ENCODE data around the gene POLR3F. TPM values are rescaled to one million over a fixed set of nuclear protein-coding genes. Genes with fewer than 3 reads are reported as not detected.
"Not testable (repeated sequence)": the region's sequence is repeated elsewhere in the genome, so short reads cannot be mapped to it uniquely, and the experiment has no call there.

POLR3F gene
- total RNA-seq, 2 experiments from 2014 or later = 11.0 to 11.3 TPM

- Mint-ChIP-seq H3K4me3 (peak within 1 kb of the TSS; percentile 96), H3K9me3 (no peaks in the 10 kb centered on the region), H3K27ac (peak within 1 kb of the TSS; percentile 97), H3K27me3 (no peaks in the 10 kb centered on the region), H3K4me1 (ENCODE audit: low read depth) (peaks cover 40% of the 10 kb centered on the region), H3K36me3 (peaks cover 33% of the 10 kb centered on the region)
- ChIA-PET CTCF (interaction anchor here (0.9 to 2.2 kb wide), 4 partner anchors 11 to 825 kb away, joined by 6 to 12 read pairs (median 9); partner anchors contain the start of genes DZANK1, POLR3F, RBBP9 and RRBP1), POLR2A (interaction anchor here (0.8 to 3.6 kb wide), 10 partner anchors 8 to 538 kb away, joined by 3 to 57 read pairs (median 4); partner anchors contain the start of genes DZANK1, KAT14, MGME1 and PET117)
- peak; percentile 99 for DNase-seq
- intact Hi-C loops (cut with micrococcal nuclease) = loop anchor here (1.0 to 5.0 kb wide), 9 partner anchors 10 to 1003 kb away; partner anchors contain the start of genes DTD1, DZANK1, KAT14 and MGME1
Observed at GRCh38 chr20:18507218-18508191, 40.3 kb downstream of the POLR3F start, which contains the start of gene SEC23B. SEC23B (plus strand) TSS chr20:18507940; CDS start chr20:18510836, 2,896 bp downstream.

- intact Hi-C loops (cut with micrococcal nuclease) = no loop called here
- no peak for DNase-seq
- H3K27me3 Mint-ChIP-seq = no peaks in the 10 kb centered on the region
- ChIA-PET POLR2A (no interaction called here), CTCF (no interaction called here)
- no peaks in the 10 kb centered on the region for H3K9me3 Mint-ChIP-seq
- H3K36me3 Mint-ChIP-seq = peaks cover 44% of the 10 kb centered on the region
- no peak overlapping the region for H3K27ac Mint-ChIP-seq
- H3K4me3 Mint-ChIP-seq = no peak overlapping the region
- H3K4me1 Mint-ChIP-seq (ENCODE audit: low read depth) = peaks cover 40% of the 10 kb centered on the region
Observed at GRCh38 chr20:18511571-18511970, 44.4 kb downstream of the POLR3F start.

- POLR2A ChIA-PET = no interaction called here
- Mint-ChIP-seq H3K4me3 (no peak overlapping the region), H3K9me3 (no peaks in the 10 kb centered on the region), H3K27me3 (no peaks in the 10 kb centered on the region), H3K36me3 (peaks cover 42% of the 10 kb centered on the region), H3K27ac (no peak overlapping the region), H3K4me1 (ENCODE audit: low read depth) (peaks cover 33% of the 10 kb centered on the region)
- DNase-seq = no peak
- intact Hi-C loops (cut with micrococcal nuclease) = no loop called here
- CTCF ChIA-PET = no interaction called here
Observed at GRCh38 chr20:18513208-18513607, 46.0 kb downstream of the POLR3F start.

GRCh38 chr20:18514127-18514526 lies 46.9 kb downstream of the POLR3F start:
- no peak overlapping the region for H3K4me3 Mint-ChIP-seq
- no peak for DNase-seq
- H3K9me3 Mint-ChIP-seq = no peaks in the 10 kb centered on the region
- intact Hi-C loops (cut with micrococcal nuclease) = no loop called here
- POLR2A ChIA-PET = no interaction called here
- CTCF ChIA-PET = no interaction called here
- H3K36me3 Mint-ChIP-seq = peaks cover 37% of the 10 kb centered on the region
- no peaks in the 10 kb centered on the region for H3K27me3 Mint-ChIP-seq
- H3K4me1 Mint-ChIP-seq (ENCODE audit: low read depth) = peaks cover 26% of the 10 kb centered on the region
- H3K27ac Mint-ChIP-seq = no peak overlapping the region

GRCh38 chr20:18515973-18516372 lies 48.8 kb downstream of the POLR3F start:
- ChIA-PET POLR2A (no interaction called here), CTCF (no interaction called here)
- peaks cover 23% of the 10 kb centered on the region for H3K36me3 Mint-ChIP-seq
- H3K4me1 Mint-ChIP-seq (ENCODE audit: low read depth) = peaks cover 14% of the 10 kb centered on the region
- H3K9me3 Mint-ChIP-seq = no peaks in the 10 kb centered on the region
- no peak overlapping the region for H3K27ac Mint-ChIP-seq
- no peak for DNase-seq
- intact Hi-C loops (cut with micrococcal nuclease) = no loop called here
- no peak overlapping the region for H3K4me3 Mint-ChIP-seq
- H3K27me3 Mint-ChIP-seq = no peaks in the 10 kb centered on the region

- H3K27me3 Mint-ChIP-seq; H3K4me3 Mint-ChIP-seq; DNase-seq; POLR2A ChIA-PET; intact Hi-C loops (cut with micrococcal nuclease); H3K4me1 Mint-ChIP-seq (ENCODE audit: low read depth); H3K27ac Mint-ChIP-seq; CTCF ChIA-PET; H3K9me3 Mint-ChIP-seq: not testable (repeated sequence)
- peaks cover 18% of the 10 kb centered on the region for H3K36me3 Mint-ChIP-seq
Observed at GRCh38 chr20:18522066-18522465, 54.9 kb downstream of the POLR3F start.

GRCh38 chr20:18523066-18523465 lies 55.9 kb downstream of the POLR3F start:
- Mint-ChIP-seq H3K4me1 (ENCODE audit: low read depth) (no peaks in the 10 kb centered on the region), H3K27ac (no peak overlapping the region), H3K27me3 (no peaks in the 10 kb centered on the region), H3K36me3 (peaks cover 25% of the 10 kb centered on the region), H3K9me3 (no peaks in the 10 kb centered on the region), H3K4me3 (no peak overlapping the region)
- no peak for DNase-seq
- intact Hi-C loops (cut with micrococcal nuclease) = no loop called here
- ChIA-PET CTCF (no interaction called here), POLR2A (no interaction called here)

GRCh38 chr20:18524646-18525045 lies 57.5 kb downstream of the POLR3F start:
- Mint-ChIP-seq H3K36me3 (peaks cover 35% of the 10 kb centered on the region), H3K4me3 (no peak overlapping the region), H3K4me1 (ENCODE audit: low read depth) (no peaks in the 10 kb centered on the region), H3K9me3 (no peaks in the 10 kb centered on the region), H3K27ac (no peak overlapping the region), H3K27me3 (no peaks in the 10 kb centered on the region)
- no peak for DNase-seq
- intact Hi-C loops (cut with micrococcal nuclease) = no loop called here
- ChIA-PET CTCF (no interaction called here), POLR2A (no interaction called here)

GRCh38 chr20:18526761-18527160 lies 59.6 kb downstream of the POLR3F start:
- H3K4me1 Mint-ChIP-seq (ENCODE audit: low read depth); CTCF ChIA-PET; H3K9me3 Mint-ChIP-seq; DNase-seq; H3K27me3 Mint-ChIP-seq; POLR2A ChIA-PET; intact Hi-C loops (cut with micrococcal nuclease); H3K27ac Mint-ChIP-seq; H3K4me3 Mint-ChIP-seq: not testable (repeated sequence)
- H3K36me3 Mint-ChIP-seq = peaks cover 49% of the 10 kb centered on the region

GRCh38 chr20:18527339-18527738 lies 60.1 kb downstream of the POLR3F start:
- Mint-ChIP-seq H3K4me3 (no peak overlapping the region), H3K9me3 (no peaks in the 10 kb centered on the region), H3K4me1 (ENCODE audit: low read depth) (no peaks in the 10 kb centered on the region), H3K27ac (no peak overlapping the region), H3K27me3 (no peaks in the 10 kb centered on the region), H3K36me3 (peaks cover 55% of the 10 kb centered on the region)
- intact Hi-C loops (cut with micrococcal nuclease) = no loop called here
- POLR2A ChIA-PET = no interaction called here
- CTCF ChIA-PET = no interaction called here
- DNase-seq = no peak

- Mint-ChIP-seq H3K36me3 (peaks cover 60% of the 10 kb centered on the region), H3K4me1 (ENCODE audit: low read depth) (no peaks in the 10 kb centered on the region), H3K9me3 (no peaks in the 10 kb centered on the region), H3K27me3 (no peaks in the 10 kb centered on the region), H3K4me3 (no peak overlapping the region), H3K27ac (no peak overlapping the region)
- CTCF ChIA-PET = no interaction called here
- intact Hi-C loops (cut with micrococcal nuclease) = no loop called here
- POLR2A ChIA-PET = no interaction called here
- DNase-seq = no peak
Observed at GRCh38 chr20:18527836-18528235, 60.6 kb downstream of the POLR3F start.

GRCh38 chr20:18529041-18529440 lies 61.9 kb downstream of the POLR3F start:
- H3K27ac Mint-ChIP-seq = no peak overlapping the region

GRCh38 chr20:18532626-18533025 lies 65.4 kb downstream of the POLR3F start:
- peaks cover 68% of the 10 kb centered on the region for H3K36me3 Mint-ChIP-seq
- no peaks in the 10 kb centered on the region for H3K4me1 Mint-ChIP-seq (ENCODE audit: low read depth)
- DNase-seq = no peak
- CTCF ChIA-PET = no interaction called here
- POLR2A ChIA-PET = no interaction called here
- H3K27ac Mint-ChIP-seq = no peak overlapping the region
- no peaks in the 10 kb centered on the region for H3K27me3 Mint-ChIP-seq
- H3K9me3 Mint-ChIP-seq = no peaks in the 10 kb centered on the region
- no peak overlapping the region for H3K4me3 Mint-ChIP-seq
- intact Hi-C loops (cut with micrococcal nuclease) = no loop called here

More at GRCh38 chr20:18529041-18529440, 61.9 kb downstream of the POLR3F start:
- H3K36me3 Mint-ChIP-seq = peaks cover 70% of the 10 kb centered on the region
- intact Hi-C loops (cut with micrococcal nuclease) = no loop called here
- ChIA-PET CTCF (no interaction called here), POLR2A (no interaction called here)
- H3K9me3 Mint-ChIP-seq = no peaks in the 10 kb centered on the region
- H3K27me3 Mint-ChIP-seq = no peaks in the 10 kb centered on the region
- DNase-seq = no peak
- H3K4me3 Mint-ChIP-seq = no peak overlapping the region
- no peaks in the 10 kb centered on the region for H3K4me1 Mint-ChIP-seq (ENCODE audit: low read depth)

Data from activated CD4-positive, alpha-beta memory T cell treated with anti-CD3 and anti-CD28 coated beads for 36 hours (primary cell).